ENCODE measurements around the gene OTUB2. TPM values are rescaled to one million over a fixed set of nuclear protein-coding genes. Genes with fewer than 3 reads are reported as not detected.

Gene OTUB2
- total RNA-seq, 2 experiments from 2014 or later: not detected

DNA sequence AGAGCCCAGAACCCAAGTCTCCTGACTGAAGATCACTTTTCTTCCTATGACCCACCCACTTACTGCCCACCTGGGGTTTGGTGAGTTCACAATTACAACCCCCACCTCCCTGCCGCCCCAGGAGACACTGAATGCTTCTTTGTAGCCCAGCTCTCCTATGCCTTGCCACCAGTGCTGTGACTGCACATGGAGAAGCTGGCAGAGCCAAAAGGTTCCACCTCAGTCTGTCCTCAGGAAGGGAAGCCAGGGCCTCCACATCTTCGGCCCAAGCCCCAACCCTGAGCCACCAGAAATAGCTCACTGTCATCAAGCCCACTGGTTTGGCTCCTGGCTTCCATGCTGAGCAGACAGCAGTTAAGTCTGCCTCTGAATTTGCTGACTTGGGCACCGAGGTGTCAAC, 25.6 kb downstream of the OTUB2 start:
- no peaks in the 10 kb centered on the region for H3K27me3 ChIP-seq (ENCODE audit: control insufficient read depth in 1 of 2, insufficient read depth in 2 of 2, low read length in 2 of 2)
- H3K4me3 ChIP-seq (ENCODE audit: low read length): no peak overlapping the region
- H3K36me3 ChIP-seq (ENCODE audit: insufficient read depth, low read length): peaks cover 97% of the 10 kb centered on the region
- no peaks in the 10 kb centered on the region for H3K9me3 ChIP-seq (ENCODE audit: control insufficient read depth in 1 of 2, insufficient read depth in 1 of 2, low read length in 2 of 2)
- H3K9me3 Mint-ChIP-seq: no peaks in the 10 kb centered on the region
- peaks cover 98% of the 10 kb centered on the region for H3K36me3 Mint-ChIP-seq (ENCODE audit: low read depth)
- intact Hi-C loops (cut with DNase I, micrococcal nuclease): loop anchor here in 1 of 2 experiments (2.0 kb wide), 1 partner anchor 129 kb away; no protein-coding TSS in a partner anchor
- CTCF ChIA-PET: interaction anchor here (1.1 kb wide), 1 partner anchor 85 kb away, joined by 3 read pairs; no protein-coding TSS in a partner anchor
- H3K4me1 ChIP-seq (ENCODE audit: insufficient read depth, low read length): peaks cover 4% of the 10 kb centered on the region
- H3K4me1 Mint-ChIP-seq (ENCODE audit: low read depth): peaks cover 26% of the 10 kb centered on the region
- no peak overlapping the region for H3K27ac ChIP-seq (ENCODE audit: low read depth in 1 of 2, low read length in 2 of 2)
- ATAC-seq (ENCODE audit: poor library complexity) (no peak), DNase-seq (peak in 1 of 14 experiments; percentile 4)
- H3K27ac Mint-ChIP-seq: no peak overlapping the region
- POLR2A ChIA-PET: interaction anchor here (0.8 to 1.1 kb wide), 2 partner anchors 10 to 29 kb away, joined by 3 to 4 read pairs; partner anchors contain the start of genes DDX24 and IFI27L1
- no peaks in the 10 kb centered on the region for H3K27me3 Mint-ChIP-seq
- TF ChIP-seq, protein P1, sequence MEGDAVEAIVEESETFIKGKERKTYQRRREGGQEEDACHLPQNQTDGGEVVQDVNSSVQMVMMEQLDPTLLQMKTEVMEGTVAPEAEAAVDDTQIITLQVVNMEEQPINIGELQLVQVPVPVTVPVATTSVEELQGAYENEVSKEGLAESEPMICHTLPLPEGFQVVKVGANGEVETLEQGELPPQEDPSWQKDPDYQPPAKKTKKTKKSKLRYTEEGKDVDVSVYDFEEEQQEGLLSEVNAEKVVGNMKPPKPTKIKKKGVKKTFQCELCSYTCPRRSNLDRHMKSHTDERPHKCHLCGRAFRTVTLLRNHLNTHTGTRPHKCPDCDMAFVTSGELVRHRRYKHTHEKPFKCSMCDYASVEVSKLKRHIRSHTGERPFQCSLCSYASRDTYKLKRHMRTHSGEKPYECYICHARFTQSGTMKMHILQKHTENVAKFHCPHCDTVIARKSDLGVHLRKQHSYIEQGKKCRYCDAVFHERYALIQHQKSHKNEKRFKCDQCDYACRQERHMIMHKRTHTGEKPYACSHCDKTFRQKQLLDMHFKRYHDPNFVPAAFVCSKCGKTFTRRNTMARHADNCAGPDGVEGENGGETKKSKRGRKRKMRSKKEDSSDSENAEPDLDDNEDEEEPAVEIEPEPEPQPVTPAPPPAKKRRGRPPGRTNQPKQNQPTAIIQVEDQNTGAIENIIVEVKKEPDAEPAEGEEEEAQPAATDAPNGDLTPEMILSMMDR (IDR thresholded peaks at IDR 0.05): no peak
- H3K4me3 Mint-ChIP-seq: no peak overlapping the region

DNA sequence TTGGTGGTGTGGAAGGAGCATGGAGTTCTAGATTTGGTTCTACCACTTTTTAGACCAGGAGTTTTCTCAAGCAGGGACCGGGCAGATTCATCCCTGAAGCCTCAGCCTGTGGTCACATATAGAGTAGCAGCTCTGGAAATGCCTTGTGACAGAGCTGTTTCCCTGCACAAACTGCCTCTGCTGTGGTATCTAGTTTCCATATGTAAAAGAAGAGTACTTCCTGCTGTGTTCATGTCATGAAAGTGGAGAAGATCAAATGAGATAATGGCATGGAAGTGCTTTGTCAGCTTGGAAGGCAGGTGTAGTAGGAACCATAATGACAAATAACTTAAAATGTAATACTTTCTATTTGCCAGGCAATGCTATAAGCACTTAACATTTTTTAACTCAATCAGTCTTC, 26.1 kb downstream of the OTUB2 start:
- TF ChIP-seq, protein P1 (IDR thresholded peaks at IDR 0.05): no peak
- intact Hi-C loops (cut with DNase I, micrococcal nuclease): no loop called here
- Mint-ChIP-seq H3K4me3 (peak overlapping the region; percentile 2), H3K27me3 (no peaks in the 10 kb centered on the region), H3K4me1 (ENCODE audit: low read depth) (peaks cover 30% of the 10 kb centered on the region), H3K9me3 (no peaks in the 10 kb centered on the region), H3K27ac (peak overlapping the region; percentile 42), H3K36me3 (ENCODE audit: low read depth) (peaks cover 98% of the 10 kb centered on the region)
- no peaks in the 10 kb centered on the region for H3K27me3 ChIP-seq (ENCODE audit: control insufficient read depth in 1 of 2, insufficient read depth in 2 of 2, low read length in 2 of 2)
- DNase-seq (no peak), ATAC-seq (ENCODE audit: poor library complexity) (no peak)
- no peak overlapping the region for H3K4me3 ChIP-seq (ENCODE audit: low read length)
- ChIA-PET POLR2A (interaction anchor here (0.8 to 1.1 kb wide), 2 partner anchors 9 to 29 kb away, joined by 3 to 4 read pairs; partner anchors contain the start of genes DDX24 and IFI27L1), CTCF (interaction anchor here (2.0 kb wide), 1 partner anchor 85 kb away, joined by 7 read pairs; no protein-coding TSS in a partner anchor)
- H3K27ac ChIP-seq (ENCODE audit: low read depth in 1 of 2, low read length in 2 of 2): no peak overlapping the region
- H3K4me1 ChIP-seq (ENCODE audit: insufficient read depth, low read length): peaks cover 7% of the 10 kb centered on the region
- H3K9me3 ChIP-seq (ENCODE audit: control insufficient read depth in 1 of 2, insufficient read depth in 1 of 2, low read length in 2 of 2): no peaks in the 10 kb centered on the region
- H3K36me3 ChIP-seq (ENCODE audit: insufficient read depth, low read length): peaks cover 97% of the 10 kb centered on the region

DNA sequence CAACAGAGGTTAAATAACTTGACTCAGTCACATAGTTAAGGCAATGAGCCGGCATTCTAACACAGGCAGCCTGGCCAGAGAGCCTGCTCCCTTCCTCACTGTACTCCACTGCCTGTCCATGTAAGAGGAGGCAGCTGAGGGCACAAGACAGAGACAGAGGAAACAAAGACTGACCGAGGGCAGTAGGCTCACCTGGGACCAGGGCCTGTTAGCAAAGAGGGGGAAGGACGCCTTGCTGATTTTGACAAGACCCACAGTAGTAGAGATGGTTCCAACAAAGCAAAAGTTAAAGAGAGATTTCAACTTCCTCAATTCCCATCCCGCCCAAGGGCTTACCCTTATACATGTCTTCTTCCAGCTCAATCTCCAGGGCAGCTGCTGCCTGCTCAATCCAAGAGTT, 26.5 kb downstream of the OTUB2 start:
- ChIA-PET CTCF (interaction anchor here (2.0 kb wide), 1 partner anchor 84 kb away, joined by 7 read pairs; no protein-coding TSS in a partner anchor), POLR2A (interaction anchor here (0.8 to 1.4 kb wide), 2 partner anchors 9 to 28 kb away, joined by 3 to 5 read pairs; partner anchors contain the start of genes DDX24 and IFI27L1)
- Histone ChIP-seq H3K4me3 (ENCODE audit: low read length) (no peak overlapping the region), H3K36me3 (ENCODE audit: insufficient read depth, low read length) (peaks cover 97% of the 10 kb centered on the region), H3K27ac (ENCODE audit: low read depth in 1 of 2, low read length in 2 of 2) (no peak overlapping the region), H3K9me3 (ENCODE audit: control insufficient read depth in 1 of 2, insufficient read depth in 1 of 2, low read length in 2 of 2) (no peaks in the 10 kb centered on the region), H3K4me1 (ENCODE audit: insufficient read depth, low read length) (peaks cover 10% of the 10 kb centered on the region), H3K27me3 (ENCODE audit: control insufficient read depth in 1 of 2, insufficient read depth in 2 of 2, low read length in 2 of 2) (no peaks in the 10 kb centered on the region)
- intact Hi-C loops (cut with DNase I, micrococcal nuclease): no loop called here
- Mint-ChIP-seq H3K4me3 (peak overlapping the region; percentile 2), H3K27ac (peak overlapping the region; percentile 42), H3K27me3 (no peaks in the 10 kb centered on the region), H3K4me1 (ENCODE audit: low read depth) (peaks cover 35% of the 10 kb centered on the region), H3K36me3 (ENCODE audit: low read depth) (peaks cover 98% of the 10 kb centered on the region), H3K9me3 (no peaks in the 10 kb centered on the region)
- TF ChIP-seq, protein P1 (IDR thresholded peaks at IDR 0.05): no peak
- ATAC-seq (ENCODE audit: poor library complexity) (no peak), DNase-seq (peak in 1 of 14 experiments; percentile 2)
